Measurements from ENCODE around the gene MLYCD.

DNA sequence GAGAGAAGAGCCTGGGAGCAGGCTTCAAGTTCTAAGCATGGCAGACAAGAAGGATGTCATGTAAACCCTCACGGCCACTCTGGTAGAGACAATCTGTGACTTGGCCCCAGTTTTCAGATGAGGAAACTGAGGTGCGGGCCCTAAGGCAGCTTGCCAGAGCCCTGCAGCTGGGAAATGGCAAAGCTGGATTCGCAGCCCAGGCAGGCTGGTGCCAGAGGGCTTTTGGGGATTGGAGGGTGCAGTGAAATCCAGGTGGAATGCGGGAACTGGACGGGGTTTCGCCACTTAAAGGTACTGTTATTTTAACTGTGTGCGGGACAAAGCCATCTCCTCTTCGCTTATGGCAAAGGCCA lies 53.6 kb downstream of the MLYCD start:
- TF ChIP-seq, protein P1, sequence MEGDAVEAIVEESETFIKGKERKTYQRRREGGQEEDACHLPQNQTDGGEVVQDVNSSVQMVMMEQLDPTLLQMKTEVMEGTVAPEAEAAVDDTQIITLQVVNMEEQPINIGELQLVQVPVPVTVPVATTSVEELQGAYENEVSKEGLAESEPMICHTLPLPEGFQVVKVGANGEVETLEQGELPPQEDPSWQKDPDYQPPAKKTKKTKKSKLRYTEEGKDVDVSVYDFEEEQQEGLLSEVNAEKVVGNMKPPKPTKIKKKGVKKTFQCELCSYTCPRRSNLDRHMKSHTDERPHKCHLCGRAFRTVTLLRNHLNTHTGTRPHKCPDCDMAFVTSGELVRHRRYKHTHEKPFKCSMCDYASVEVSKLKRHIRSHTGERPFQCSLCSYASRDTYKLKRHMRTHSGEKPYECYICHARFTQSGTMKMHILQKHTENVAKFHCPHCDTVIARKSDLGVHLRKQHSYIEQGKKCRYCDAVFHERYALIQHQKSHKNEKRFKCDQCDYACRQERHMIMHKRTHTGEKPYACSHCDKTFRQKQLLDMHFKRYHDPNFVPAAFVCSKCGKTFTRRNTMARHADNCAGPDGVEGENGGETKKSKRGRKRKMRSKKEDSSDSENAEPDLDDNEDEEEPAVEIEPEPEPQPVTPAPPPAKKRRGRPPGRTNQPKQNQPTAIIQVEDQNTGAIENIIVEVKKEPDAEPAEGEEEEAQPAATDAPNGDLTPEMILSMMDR (optimal IDR thresholded peaks at IDR 0.05 in 1 of 3, IDR thresholded peaks at IDR 0.05 in 1 of 3, conservative IDR thresholded peaks at IDR 0.05 in 1 of 3; ENCODE audit: extremely low read depth in 1 of 3, insufficient read depth in 2 of 3, low read length in 3 of 3) = no peak
- no peak for TF ChIP-seq EZH2 (IDR thresholded peaks at IDR 0.05; ENCODE audit: low read length)
